ENCODE data around the gene CCDC186. TPM values are rescaled to one million over a fixed set of nuclear protein-coding genes. Genes with fewer than 3 reads are reported as not detected.
A peak's percentile ranks its signal among the peaks of the same experiment; 100 is the strongest.

The CCDC186 gene
- total RNA-seq, 1 experiment from 2014 or later, result 32.7 TPM

DNA sequence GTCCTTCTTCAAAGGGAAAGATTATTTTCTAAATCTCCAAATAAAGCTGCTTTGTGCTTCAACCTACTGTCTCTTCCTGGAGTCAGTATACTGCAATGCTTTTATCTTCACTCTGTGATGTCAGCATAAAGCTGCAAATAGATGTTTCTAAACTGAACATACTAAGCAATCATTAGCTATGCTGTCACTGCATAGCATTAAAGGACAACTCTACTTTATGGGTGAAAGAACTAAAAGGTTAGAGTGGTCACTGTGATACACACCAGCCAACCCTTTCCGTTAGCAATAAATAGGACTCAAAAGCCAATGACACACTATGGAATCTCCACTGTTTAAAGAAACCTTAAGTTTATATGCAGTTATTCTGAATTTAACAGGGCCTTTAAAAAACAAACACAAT lies 1.8 kb downstream of the CCDC186 start:
- no peak for TF ChIP-seq ELF4 (CRISPR knock-in tag; IDR thresholded peaks at IDR 0.05; ENCODE audit: low read depth)
- ChIA-PET CTCF (no interaction called here), POLR2A (no interaction called here)
- Mint-ChIP-seq H3K36me3 (peaks cover 31% of the 10 kb centered on the region), H3K9me3 (peaks cover 20% of the 10 kb centered on the region), H3K4me1 (peaks cover 25% of the 10 kb centered on the region), H3K4me3 (peak overlapping the region; percentile 99), H3K27ac (0 out of 2 replicates have a peak overlapping the region, but pooled peaks have one; percentile 7), H3K27me3 (ENCODE audit: low read depth) (no peaks in the 10 kb centered on the region; the same call in 1 of the 2 replicates)
- DNase-seq (ENCODE audit: low spot score) (no peak), ATAC-seq (no peak)

DNA sequence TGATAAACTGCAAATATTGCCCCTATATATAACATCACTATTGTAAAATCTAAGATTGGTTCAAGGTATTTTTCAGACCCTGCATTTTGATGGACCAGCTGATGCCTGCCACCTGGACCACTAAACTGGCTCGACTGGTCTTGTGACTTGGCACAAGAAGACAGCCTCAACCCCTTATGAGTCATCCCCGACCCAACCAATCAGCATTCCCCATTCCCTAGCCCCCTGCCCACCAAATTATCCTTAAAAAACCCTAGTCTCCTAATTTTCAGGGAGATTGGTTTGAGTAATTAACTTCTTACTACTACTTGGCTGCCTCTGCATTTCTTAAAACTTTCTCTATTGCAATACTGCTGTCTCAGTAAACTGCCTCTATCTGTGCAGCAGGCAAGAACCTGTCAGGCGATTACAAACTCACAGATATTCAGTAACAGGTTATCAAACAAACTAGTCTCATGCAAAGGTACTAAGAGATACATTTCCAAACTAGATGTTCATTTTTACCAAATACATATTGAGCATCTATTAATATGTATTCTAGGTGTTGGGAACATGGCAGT lies 5.5 kb downstream of the CCDC186 start:
- Mint-ChIP-seq H3K4me1 (peaks cover 47% of the 10 kb centered on the region), H3K27ac (no peak overlapping the region; the same call in 1 of the 2 replicates), H3K36me3 (peaks cover 31% of the 10 kb centered on the region), H3K4me3 (no peak overlapping the region), H3K9me3 (peaks cover 21% of the 10 kb centered on the region), H3K27me3 (ENCODE audit: low read depth) (no peaks in the 10 kb centered on the region)
- ChIA-PET CTCF (no interaction called here), POLR2A (no interaction called here)
- TF ChIP-seq ZNF232 (CRISPR knock-in tag; IDR thresholded peaks at IDR 0.05) (no peak), JAZF1 (CRISPR knock-in tag; IDR thresholded peaks at IDR 0.05) (no peak), PRRX2 (CRISPR knock-in tag; IDR thresholded peaks at IDR 0.05) (no peak), MXD4 (CRISPR knock-in tag; IDR thresholded peaks at IDR 0.05; ENCODE audit: borderline replicate concordance) (no peak), ZNF121 (CRISPR knock-in tag; IDR thresholded peaks at IDR 0.05) (no peak), FOXP1 (CRISPR knock-in tag; IDR thresholded peaks at IDR 0.05; ENCODE audit: borderline replicate concordance) (no peak), SP1 (CRISPR knock-in tag; conservative IDR thresholded peaks at IDR 0.05) (no peak)
- ATAC-seq, result no peak
- no peak for DNase-seq (ENCODE audit: low spot score)

DNA sequence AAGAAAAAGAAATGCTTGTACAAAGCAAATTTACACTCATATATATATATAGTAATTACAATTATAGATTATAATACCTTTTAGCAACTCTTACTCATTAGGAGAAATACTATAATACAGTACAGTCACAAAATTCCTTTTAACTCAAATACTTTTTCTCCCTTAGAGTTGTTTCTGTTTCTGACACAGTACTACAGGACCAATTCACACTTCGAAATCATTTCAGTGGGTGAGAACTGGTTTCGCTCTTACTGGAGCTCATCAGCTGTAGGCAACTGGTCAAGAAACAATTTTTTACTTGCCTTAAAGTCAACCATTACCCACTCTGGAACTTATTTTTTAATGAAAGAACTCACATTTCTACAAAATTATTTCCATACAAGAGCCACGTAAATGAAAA lies 6.0 kb downstream of the CCDC186 start:
- ATAC-seq, result no peak
- DNase-seq (ENCODE audit: low spot score), result no peak
- ChIA-PET POLR2A (interaction anchor here (0.7 kb wide), 1 partner anchor 363 kb away, joined by 5 read pairs; no protein-coding TSS in a partner anchor), CTCF (interaction anchor here (0.7 kb wide), 1 partner anchor 291 kb away, joined by 3 read pairs; no protein-coding TSS in a partner anchor)
- Mint-ChIP-seq H3K4me3 (no peak overlapping the region), H3K27me3 (ENCODE audit: low read depth) (no peaks in the 10 kb centered on the region), H3K4me1 (peaks cover 48% of the 10 kb centered on the region), H3K27ac (no peak overlapping the region), H3K36me3 (peaks cover 34% of the 10 kb centered on the region), H3K9me3 (peaks cover 21% of the 10 kb centered on the region)
- TF ChIP-seq, protein P1, sequence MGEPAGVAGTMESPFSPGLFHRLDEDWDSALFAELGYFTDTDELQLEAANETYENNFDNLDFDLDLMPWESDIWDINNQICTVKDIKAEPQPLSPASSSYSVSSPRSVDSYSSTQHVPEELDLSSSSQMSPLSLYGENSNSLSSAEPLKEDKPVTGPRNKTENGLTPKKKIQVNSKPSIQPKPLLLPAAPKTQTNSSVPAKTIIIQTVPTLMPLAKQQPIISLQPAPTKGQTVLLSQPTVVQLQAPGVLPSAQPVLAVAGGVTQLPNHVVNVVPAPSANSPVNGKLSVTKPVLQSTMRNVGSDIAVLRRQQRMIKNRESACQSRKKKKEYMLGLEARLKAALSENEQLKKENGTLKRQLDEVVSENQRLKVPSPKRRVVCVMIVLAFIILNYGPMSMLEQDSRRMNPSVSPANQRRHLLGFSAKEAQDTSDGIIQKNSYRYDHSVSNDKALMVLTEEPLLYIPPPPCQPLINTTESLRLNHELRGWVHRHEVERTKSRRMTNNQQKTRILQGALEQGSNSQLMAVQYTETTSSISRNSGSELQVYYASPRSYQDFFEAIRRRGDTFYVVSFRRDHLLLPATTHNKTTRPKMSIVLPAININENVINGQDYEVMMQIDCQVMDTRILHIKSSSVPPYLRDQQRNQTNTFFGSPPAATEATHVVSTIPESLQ (CRISPR knock-in tag; IDR thresholded peaks at IDR 0.05), result no peak
- TF ChIP-seq ZNF263 (CRISPR knock-in tag; IDR thresholded peaks at IDR 0.05; ENCODE audit: low read depth), result no peak
- no peak for TF ChIP-seq ZNF219 (CRISPR knock-in tag; IDR thresholded peaks at IDR 0.05; ENCODE audit: borderline replicate concordance)
- TF ChIP-seq ZNF423 (CRISPR knock-in tag; IDR thresholded peaks at IDR 0.05), result no peak
- no peak for TF ChIP-seq NR2C2 (CRISPR knock-in tag; IDR thresholded peaks at IDR 0.05)

DNA sequence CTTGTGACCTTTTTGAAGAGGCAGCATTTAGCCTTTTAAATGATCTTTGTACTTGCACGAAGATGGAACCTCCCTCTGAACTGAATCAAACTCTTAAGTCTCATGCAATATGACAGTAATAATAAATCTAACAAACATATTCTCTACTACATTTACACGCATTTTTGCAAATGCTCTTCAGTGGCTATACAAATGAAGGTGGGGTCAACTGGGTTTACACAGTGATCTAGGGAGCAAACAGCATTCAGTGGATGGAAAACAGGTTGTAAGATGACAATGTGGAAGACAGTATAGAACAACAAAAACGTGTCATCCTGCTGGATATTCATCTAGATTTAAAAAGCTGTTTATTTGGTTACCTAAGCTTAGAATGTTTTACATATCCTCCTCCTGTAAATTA lies 7.5 kb downstream of the CCDC186 start:
- Mint-ChIP-seq H3K4me3 (peak overlapping the region; percentile 45), H3K36me3 (peaks cover 44% of the 10 kb centered on the region), H3K27me3 (ENCODE audit: low read depth) (no peaks in the 10 kb centered on the region), H3K9me3 (peaks cover 21% of the 10 kb centered on the region), H3K27ac (peak overlapping the region; percentile 73), H3K4me1 (peaks cover 36% of the 10 kb centered on the region)
- ChIA-PET CTCF (no interaction called here), POLR2A (no interaction called here)
- TF ChIP-seq ATF1 (CRISPR knock-in tag; IDR thresholded peaks at IDR 0.05) (no peak), SMAD4 (CRISPR knock-in tag; IDR thresholded peaks at IDR 0.05) (no peak), ZBTB21 (CRISPR knock-in tag; IDR thresholded peaks at IDR 0.05; ENCODE audit: borderline replicate concordance) (no peak), KAT7 (CRISPR knock-in tag; IDR thresholded peaks at IDR 0.05; ENCODE audit: borderline replicate concordance) (no peak)
- TF ChIP-seq, protein P2, sequence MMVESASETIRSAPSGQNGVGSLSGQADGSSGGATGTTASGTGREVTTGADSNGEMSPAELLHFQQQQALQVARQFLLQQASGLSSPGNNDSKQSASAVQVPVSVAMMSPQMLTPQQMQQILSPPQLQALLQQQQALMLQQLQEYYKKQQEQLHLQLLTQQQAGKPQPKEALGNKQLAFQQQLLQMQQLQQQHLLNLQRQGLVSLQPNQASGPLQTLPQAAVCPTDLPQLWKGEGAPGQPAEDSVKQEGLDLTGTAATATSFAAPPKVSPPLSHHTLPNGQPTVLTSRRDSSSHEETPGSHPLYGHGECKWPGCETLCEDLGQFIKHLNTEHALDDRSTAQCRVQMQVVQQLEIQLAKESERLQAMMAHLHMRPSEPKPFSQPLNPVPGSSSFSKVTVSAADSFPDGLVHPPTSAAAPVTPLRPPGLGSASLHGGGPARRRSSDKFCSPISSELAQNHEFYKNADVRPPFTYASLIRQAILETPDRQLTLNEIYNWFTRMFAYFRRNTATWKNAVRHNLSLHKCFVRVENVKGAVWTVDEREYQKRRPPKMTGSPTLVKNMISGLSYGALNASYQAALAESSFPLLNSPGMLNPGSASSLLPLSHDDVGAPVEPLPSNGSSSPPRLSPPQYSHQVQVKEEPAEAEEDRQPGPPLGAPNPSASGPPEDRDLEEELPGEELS (CRISPR knock-in tag; IDR thresholded peaks at IDR 0.05), result no peak
- DNase-seq (ENCODE audit: low spot score) (no peak), ATAC-seq (no peak)
